Activated T-helper 17 cell treated with anti-CD3 and anti-CD28 coated beads, Interleukin-2, amount 50 U/mL, for 72 hours (primary cell): Measurements from ENCODE around the gene ZCCHC24. TPM values are rescaled to one million over a fixed set of nuclear protein-coding genes. Genes with fewer than 3 reads are reported as not detected.

Source experiments
- ATAC-seq: fragments of 150-1000 bp; cut with Tn5 transposase; replicated peaks from 2 replicates; pipeline ENCODE4 v1.10.0; 2021; ENCODE audit warnings: mild to moderate bottlenecking, moderate library complexity
- H3K27ac Mint-ChIP-seq: one replicate; pipeline ENCODE4 v1.8.0; 2022; ENCODE audit warnings: mixed read lengths
- H3K27me3 Mint-ChIP-seq: one replicate; pipeline ENCODE4 v1.8.0; 2022; ENCODE audit warnings: mixed read lengths
- H3K36me3 Mint-ChIP-seq: one replicate; pipeline ENCODE4 v1.8.0; 2022; ENCODE audit warnings: low read depth, mild to moderate bottlenecking, mixed read lengths
- H3K4me1 Mint-ChIP-seq: one replicate; pipeline ENCODE4 v1.8.0; 2022; ENCODE audit warnings: mixed read lengths
- H3K4me3 Mint-ChIP-seq: one replicate; pipeline ENCODE4 v1.8.0; 2022; ENCODE audit warnings: mild to moderate bottlenecking, mixed read lengths
- H3K9me3 Mint-ChIP-seq: one replicate; pipeline ENCODE4 v1.8.0; 2022; ENCODE audit warnings: mixed read lengths
- total RNA-seq, 2 donors: library from RNA; stranded (reverse); gene quantifications; one replicate each; pipeline ENCODE4 v1.2.3, GENCODE V29; 2022

ZCCHC24 gene
- total RNA-seq, 2 donors from 2014 or later: 1.3 to 2.6 TPM

DNA sequence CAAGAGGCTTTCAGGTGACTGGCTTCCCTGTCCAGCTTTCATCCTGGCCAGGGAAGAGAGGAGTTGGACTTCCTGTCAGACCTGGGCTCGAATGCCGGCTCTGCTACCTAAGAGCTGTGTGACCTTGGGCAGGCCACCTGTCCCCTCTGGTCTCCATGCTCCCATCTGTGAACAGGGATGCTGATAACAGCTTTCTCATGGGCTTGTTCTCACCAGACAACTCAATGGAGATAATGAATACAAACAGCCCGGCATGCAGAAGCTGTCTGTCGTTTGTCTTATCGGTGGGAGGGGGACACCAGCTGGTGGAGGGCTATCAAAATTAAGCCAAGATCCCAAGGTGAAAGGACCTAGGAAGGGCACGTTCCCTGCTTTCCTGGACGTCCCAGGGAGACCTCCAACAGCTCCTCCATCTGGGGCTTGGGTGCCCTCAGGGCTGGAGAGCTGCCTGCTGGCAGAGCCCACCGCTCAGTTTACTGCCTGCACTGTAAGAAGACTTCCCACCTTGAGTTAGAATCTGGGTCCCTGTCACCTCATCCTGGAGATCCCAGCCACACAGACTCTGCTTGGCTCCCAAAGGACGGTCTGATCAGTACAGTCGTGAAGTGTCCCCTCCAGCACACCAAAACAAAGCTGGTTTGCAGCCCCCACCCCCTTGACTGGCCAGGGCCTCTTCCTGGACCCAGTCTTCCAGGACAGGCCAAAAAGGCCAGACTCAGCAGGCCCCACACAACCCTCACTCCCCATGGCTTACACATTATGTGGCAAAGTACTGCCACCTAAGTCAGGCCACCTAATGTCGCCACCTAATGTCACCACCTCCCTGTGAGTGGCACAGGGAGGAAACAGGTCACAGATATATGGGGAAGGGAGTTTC, 57.2 kb downstream of the ZCCHC24 start:
- H3K9me3 Mint-ChIP-seq: no peaks in the 10 kb centered on the region
- H3K36me3 Mint-ChIP-seq: no peaks in the 10 kb centered on the region
- peak overlapping the region; percentile 48 for H3K27ac Mint-ChIP-seq
- peak; percentile 93 for ATAC-seq
- no peaks in the 10 kb centered on the region for H3K27me3 Mint-ChIP-seq
- H3K4me1 Mint-ChIP-seq: no peaks in the 10 kb centered on the region
- H3K4me3 Mint-ChIP-seq: no peak overlapping the region

DNA sequence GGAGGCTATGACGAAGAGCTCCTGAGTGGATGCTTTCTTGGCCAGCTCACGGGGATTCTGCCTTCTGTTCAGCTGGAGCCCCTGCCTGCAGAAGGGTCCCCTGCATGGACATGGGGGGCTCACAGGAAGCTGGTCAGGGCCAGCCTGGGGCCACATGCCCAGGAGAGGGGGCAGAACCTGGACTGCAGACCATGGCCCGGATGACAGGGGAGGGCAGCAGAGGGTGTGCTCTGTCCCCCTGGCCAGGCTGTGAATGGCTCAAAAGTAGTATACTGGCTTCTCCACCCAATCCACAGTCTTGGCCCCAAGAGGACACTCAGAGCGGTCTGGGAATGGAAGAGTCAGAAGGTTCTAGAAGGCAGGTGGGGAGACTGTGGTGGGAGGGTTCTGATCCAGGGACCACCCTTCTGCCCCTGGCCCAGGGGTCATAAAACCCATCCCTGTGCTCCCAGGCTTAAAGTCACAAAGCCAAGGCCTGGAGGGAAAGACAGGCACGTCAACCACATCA, 57.9 kb downstream of the ZCCHC24 start:
- ATAC-seq: no peak
- no peaks in the 10 kb centered on the region for H3K4me1 Mint-ChIP-seq
- no peak overlapping the region for H3K4me3 Mint-ChIP-seq
- H3K9me3 Mint-ChIP-seq: no peaks in the 10 kb centered on the region
- H3K36me3 Mint-ChIP-seq: no peaks in the 10 kb centered on the region
- no peak overlapping the region for H3K27ac Mint-ChIP-seq
- no peaks in the 10 kb centered on the region for H3K27me3 Mint-ChIP-seq

DNA sequence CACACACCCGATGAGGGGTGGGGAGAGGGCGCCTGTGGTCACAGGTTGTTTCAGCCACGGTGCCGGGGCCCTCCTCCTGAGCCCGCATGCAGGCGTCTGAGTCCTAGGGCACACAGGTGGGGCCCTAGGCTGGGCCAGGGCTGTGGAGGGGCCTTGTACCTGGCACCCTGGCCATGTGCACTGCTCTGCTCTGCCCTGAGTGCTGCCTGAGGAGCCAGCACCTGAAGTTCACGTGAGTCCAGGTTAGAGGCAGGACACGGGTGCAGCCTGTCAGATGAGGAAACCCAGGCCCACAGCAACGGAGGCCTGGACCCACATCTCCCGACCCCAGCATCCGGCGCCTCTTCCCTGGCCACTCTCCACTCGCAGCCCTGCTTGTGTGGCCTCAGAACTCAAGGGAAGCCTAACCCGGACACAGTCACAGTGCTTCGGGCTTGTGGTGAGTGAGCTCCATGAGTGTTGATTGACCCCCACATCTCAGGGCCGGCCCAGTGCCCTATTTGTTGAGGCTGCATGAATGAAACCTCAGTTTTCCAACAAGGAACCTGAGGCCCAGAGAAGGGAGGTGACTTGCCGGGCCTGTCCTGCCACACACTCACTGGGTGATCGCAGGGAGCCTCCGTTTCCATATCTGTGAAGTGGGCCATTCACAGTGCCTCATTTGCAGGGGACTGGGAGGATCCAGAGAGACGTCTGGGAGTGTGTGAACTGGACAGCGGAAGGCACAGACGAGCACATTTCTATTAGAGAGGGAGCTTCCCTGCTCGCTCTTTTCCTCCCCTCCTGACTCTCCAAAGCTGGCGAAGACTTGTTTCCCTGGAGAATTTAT, 58.6 kb downstream of the ZCCHC24 start:
- ATAC-seq: no peak
- Mint-ChIP-seq H3K27me3 (no peaks in the 10 kb centered on the region), H3K4me1 (no peaks in the 10 kb centered on the region)

DNA sequence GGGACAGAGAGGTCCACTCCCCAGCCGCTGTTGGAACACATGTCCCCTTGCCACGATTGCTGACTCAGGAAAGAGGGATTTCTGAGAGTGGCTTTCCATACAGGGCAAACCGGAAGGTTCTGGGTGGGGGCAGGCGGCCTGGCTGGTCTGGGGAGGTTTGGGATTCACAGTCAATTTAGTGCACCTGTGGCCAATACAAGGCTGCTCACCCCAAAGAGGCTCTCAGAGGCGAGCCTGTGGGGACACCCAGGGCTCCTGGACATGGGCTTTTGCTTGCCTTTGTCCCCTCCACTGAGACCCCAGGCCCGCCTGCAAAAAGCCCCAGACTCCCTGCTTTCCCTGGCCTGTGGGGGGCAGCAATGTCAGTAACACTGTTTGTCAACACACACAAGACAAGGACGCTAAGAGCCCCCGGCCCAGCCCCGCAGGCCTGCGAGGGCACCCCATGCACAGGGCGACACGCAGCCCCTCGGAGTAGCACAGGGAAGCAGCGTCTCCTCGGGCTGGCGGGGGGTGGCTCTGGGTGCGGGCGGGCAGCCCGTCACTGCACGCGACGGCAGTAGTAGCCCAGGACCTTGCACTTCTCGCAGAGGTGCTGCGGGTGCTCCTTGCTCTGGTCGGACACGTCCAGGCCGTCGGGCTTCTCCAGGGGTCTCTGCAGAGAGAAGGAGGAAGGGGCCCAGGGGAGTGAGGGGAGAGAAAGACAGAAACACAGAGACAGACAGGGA, 59.5 kb downstream of the ZCCHC24 start:
- Mint-ChIP-seq H3K4me1 (no peaks in the 10 kb centered on the region), H3K27ac (no peak overlapping the region), H3K4me3 (no peak overlapping the region), H3K36me3 (no peaks in the 10 kb centered on the region), H3K27me3 (no peaks in the 10 kb centered on the region), H3K9me3 (no peaks in the 10 kb centered on the region)
- no peak for ATAC-seq

More for the DNA sequence above, 58.6 kb downstream of the ZCCHC24 start:
- H3K27ac Mint-ChIP-seq: no peak overlapping the region
- no peak overlapping the region for H3K4me3 Mint-ChIP-seq
- no peaks in the 10 kb centered on the region for H3K36me3 Mint-ChIP-seq
- H3K9me3 Mint-ChIP-seq: no peaks in the 10 kb centered on the region

DNA sequence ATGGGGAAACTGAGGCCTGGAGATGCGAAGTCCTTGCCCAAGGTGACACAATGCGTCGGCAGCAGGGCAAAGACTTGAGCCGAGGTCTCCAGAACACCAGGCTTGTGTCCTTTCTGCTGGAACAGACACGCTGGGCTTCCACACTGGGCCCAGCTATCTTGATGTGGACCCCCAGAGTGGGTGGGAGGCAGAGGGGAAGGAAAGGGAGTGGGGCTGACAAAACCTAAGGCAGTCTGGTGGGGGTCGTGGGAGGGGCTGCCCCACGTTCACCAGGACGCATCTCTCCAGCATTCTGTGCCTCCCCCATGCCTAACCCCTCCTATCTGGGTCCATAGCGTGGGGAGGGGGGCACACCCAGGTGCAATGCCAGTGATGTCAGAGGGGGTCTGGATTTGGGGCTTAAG, 60.0 kb downstream of the ZCCHC24 start:
- no peak for ATAC-seq
- Mint-ChIP-seq H3K4me3 (no peak overlapping the region), H3K36me3 (no peaks in the 10 kb centered on the region), H3K27ac (no peak overlapping the region), H3K9me3 (no peaks in the 10 kb centered on the region), H3K4me1 (no peaks in the 10 kb centered on the region), H3K27me3 (no peaks in the 10 kb centered on the region)

DNA sequence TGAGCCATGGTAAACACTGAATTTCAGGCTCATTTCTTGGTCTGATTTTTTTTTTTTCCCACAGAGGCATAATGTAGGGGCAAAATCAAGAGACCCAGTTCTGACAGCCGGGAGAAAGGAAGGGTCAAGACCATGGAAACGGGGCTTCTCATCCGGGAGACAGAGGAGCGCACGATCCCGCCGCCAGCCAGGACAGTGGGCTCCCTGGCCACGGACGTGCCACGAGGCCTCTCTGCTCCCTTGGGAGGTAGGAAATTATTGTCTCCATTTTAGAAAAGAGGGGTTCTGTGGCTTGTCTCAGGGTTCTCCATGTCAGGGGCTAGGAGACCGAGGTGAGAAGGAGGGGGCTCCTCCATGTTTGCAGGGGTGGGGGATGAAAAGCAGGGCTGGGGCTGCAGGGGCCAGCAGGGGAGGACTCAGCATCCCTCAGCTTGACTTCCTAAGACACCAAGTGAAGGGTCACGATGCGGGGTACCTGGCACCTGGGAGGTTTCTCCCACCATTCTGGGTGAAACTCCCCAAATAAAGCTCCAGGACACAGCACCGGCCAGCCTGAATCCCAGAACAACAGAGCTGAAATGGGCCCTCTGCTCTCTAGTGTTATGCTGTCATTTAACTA, 60.5 kb downstream of the ZCCHC24 start:
- H3K4me1 Mint-ChIP-seq: no peaks in the 10 kb centered on the region
- H3K27me3 Mint-ChIP-seq: no peaks in the 10 kb centered on the region
- H3K9me3 Mint-ChIP-seq: no peaks in the 10 kb centered on the region
- no peaks in the 10 kb centered on the region for H3K36me3 Mint-ChIP-seq
- H3K27ac Mint-ChIP-seq: no peak overlapping the region
- H3K4me3 Mint-ChIP-seq: no peak overlapping the region
- ATAC-seq: no peak

DNA sequence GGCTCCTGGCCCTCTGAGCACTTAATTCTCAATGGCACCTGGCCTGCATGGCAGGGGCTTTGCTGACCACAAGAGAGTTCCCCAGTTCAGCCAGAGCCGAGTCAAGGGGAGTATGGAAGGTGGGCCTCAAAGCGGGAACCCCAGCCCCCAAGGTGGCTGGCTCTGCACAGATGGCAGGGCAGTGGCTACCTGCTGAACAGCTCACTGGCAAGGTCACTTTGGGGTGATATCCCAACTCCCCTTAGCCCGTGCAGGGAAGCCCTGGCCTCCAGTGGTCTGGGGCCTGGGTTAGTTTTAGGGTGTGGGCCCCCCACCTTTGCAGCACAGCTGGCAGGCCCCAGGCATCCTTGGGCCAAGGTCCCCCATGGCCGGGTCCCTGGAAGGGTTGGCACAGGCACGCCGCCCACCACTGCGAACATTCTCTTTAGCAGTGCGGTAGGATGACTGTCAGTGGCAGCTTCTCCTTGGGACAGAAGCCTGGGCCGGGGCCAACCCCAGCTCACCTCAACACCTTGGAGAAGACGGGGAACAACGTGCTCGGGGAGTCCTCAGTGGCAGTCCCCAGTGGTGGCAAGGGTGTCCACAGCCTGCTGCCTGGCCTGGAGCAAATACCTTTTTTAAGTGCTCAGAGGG, 61.3 kb downstream of the ZCCHC24 start:
- no peak for ATAC-seq
- H3K4me3 Mint-ChIP-seq: no peak overlapping the region
- no peaks in the 10 kb centered on the region for H3K36me3 Mint-ChIP-seq
- H3K27me3 Mint-ChIP-seq: no peaks in the 10 kb centered on the region
- no peaks in the 10 kb centered on the region for H3K4me1 Mint-ChIP-seq
- no peaks in the 10 kb centered on the region for H3K9me3 Mint-ChIP-seq
- no peak overlapping the region for H3K27ac Mint-ChIP-seq

DNA sequence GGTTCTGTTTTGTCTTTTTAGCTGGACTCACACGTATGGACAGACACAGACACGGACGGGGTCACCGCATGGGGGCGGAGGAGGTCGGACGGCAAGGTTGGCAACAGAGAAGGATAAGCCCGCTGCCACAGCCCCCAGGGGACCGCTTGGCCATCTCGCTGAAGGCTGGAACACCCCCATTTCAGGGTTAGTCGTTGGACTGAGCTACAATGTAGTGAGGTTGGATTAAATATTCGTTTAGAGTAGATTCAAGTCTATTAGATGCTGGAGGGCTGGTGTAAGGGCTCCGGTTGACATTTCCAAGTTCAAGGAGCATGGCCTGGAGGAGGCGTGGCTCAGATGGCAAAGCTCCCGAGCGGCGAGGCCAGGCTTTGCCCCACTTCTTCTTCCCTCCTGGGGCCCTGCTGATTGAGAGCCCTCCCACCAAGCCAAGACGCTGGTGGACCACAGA, 62.9 kb downstream of the ZCCHC24 start:
- ATAC-seq: no peak
- no peaks in the 10 kb centered on the region for H3K36me3 Mint-ChIP-seq
- H3K4me1 Mint-ChIP-seq: no peaks in the 10 kb centered on the region
- no peak overlapping the region for H3K27ac Mint-ChIP-seq
- H3K27me3 Mint-ChIP-seq: no peaks in the 10 kb centered on the region
- H3K4me3 Mint-ChIP-seq: no peak overlapping the region
- no peaks in the 10 kb centered on the region for H3K9me3 Mint-ChIP-seq

DNA sequence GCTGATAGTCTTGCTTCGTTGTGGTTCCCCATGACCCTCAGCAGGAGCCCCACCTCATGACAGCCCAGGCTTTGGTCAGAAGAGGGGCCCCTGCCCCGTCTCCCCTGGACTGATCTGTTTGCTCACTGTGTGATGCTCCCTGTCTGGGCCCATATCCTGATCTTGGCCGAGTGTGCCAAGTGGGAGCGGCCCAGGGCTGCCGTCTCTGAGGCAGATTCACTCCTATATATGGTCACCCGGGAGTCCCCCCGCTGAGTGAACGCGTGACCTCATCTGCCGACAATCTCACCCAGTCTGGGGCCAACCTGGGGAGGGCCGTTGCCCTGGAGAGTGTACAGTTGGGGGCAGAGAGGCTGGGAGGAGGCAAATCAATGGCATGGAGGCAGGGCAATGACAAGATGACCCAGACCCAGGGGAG, 63.6 kb downstream of the ZCCHC24 start:
- no peaks in the 10 kb centered on the region for H3K36me3 Mint-ChIP-seq
- H3K9me3 Mint-ChIP-seq: no peaks in the 10 kb centered on the region
- no peaks in the 10 kb centered on the region for H3K4me1 Mint-ChIP-seq
- no peak overlapping the region for H3K4me3 Mint-ChIP-seq
- ATAC-seq: no peak
- H3K27ac Mint-ChIP-seq: no peak overlapping the region
- H3K27me3 Mint-ChIP-seq: no peaks in the 10 kb centered on the region

DNA sequence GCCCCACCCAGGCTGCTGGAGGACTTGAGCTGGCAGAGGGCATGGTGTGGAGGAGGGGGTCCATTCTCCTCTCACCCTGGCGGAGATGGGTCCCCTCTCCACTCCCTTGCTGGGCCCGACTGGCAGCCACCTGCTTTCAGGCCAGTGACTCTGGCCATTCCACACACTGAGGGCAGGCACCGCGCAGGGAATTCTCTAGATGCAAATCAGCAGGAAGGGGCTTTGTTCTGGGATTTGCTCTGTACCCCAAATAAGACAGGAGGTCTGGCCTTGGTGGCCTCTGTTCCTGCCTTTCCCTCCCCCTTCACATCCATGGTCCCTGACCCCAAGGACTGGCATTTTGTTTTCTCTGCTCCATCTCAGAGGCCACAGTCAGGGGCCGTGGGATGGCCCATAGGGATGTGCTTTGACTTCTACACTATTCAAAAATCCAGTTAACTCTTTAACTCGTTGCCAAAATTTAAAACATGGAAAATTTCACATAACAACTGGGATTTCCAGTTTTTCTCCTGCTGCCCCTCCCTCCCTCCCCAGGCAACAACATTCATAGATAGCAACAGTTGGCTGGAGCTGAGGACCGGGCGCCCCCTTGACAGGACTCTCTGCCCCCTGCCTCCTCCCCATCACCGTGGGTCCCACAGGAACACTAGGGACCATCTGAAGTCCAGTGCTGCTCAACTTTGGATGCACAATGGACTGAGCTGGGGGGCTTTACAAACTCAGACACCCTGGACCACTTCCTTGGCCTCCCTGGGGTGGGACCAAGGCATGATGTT, 64.3 kb downstream of the ZCCHC24 start:
- Mint-ChIP-seq H3K36me3 (no peaks in the 10 kb centered on the region), H3K4me3 (no peak overlapping the region), H3K27me3 (no peaks in the 10 kb centered on the region), H3K9me3 (no peaks in the 10 kb centered on the region), H3K27ac (no peak overlapping the region), H3K4me1 (no peaks in the 10 kb centered on the region)
- ATAC-seq: no peak

DNA sequence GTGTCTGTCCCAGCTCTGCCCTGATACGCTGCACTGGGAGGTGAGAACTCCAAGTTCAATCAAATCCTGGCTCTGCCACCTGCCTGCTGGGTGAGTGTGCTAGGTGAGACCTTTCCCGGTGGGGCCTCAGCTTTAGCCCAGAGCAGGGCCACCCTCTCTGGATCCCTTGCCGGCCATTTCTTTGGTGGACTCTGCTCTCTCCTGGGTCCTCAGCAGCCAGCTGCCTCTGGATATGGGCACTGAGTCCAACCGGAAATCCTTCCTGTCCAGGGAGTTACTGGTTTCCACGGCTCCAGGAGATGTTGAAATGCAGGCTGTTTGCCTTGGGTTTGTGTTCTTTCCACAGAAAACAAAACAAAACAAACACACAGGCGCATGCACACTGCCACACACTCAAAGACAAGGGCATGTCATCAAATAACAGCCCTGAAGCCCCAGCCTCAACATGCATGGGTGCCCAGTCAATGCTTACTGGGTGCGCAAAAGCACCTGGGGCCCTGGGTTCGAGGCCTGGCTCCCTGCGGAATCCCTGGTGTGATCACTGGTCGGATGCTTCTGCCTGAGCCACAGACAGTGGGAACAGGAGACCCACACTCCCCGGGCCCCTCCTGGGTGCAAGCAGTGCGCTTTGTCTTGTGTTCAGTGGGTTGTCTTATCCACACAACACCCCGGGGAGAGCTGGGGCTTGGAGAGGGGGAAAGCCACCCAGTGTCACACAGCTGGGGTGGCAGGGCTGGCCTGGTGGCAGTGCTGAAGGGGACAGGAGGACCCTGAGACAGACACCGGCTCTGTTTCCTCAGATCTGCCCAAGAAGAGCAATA, 65.1 kb downstream of the ZCCHC24 start:
- H3K9me3 Mint-ChIP-seq: no peaks in the 10 kb centered on the region
- H3K4me3 Mint-ChIP-seq: no peak overlapping the region
- no peak overlapping the region for H3K27ac Mint-ChIP-seq
- H3K36me3 Mint-ChIP-seq: no peaks in the 10 kb centered on the region
- no peak for ATAC-seq
- no peaks in the 10 kb centered on the region for H3K4me1 Mint-ChIP-seq
- no peaks in the 10 kb centered on the region for H3K27me3 Mint-ChIP-seq

DNA sequence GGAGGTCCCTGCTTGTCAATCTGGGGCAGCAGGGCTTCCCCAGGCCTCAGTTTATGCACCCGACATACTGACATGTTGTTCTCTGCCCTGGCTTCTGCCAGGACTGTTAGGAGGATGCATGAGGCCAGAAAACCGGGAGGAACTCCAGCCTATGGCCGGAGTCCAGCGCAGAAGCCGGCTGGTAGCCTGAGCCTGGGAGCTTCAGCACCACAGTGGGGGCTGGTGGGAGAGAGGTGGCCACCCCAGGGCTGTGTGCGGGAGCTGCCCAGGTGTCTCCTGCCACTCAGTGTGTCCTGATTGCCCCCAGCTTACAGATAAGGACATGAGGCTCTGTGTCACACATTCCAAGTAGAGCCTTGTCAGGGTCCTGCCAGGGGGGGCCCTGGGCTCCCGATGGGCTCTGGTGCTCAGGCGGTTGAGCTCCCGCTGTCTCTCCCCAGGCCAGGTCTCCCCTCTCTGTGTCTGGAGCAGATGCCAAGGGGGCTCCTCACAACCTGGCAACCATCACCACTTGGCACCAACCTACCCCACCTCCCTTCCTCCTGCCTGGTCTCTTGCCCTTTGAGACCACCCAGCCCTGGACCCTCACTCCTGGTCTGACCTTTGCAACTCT, 65.8 kb downstream of the ZCCHC24 start:
- Mint-ChIP-seq H3K27me3 (no peaks in the 10 kb centered on the region), H3K36me3 (no peaks in the 10 kb centered on the region), H3K4me1 (no peaks in the 10 kb centered on the region), H3K27ac (no peak overlapping the region), H3K4me3 (no peak overlapping the region), H3K9me3 (no peaks in the 10 kb centered on the region)
- no peak for ATAC-seq
